Activated CD4-positive, alpha-beta T cell treated with anti-CD3 and anti-CD28 coated beads, Interleukin-2, amount 50 U/mL, for 16 hours (primary cell): Measurements from ENCODE around the gene NDUFB10.
"Not testable (repeated sequence)": the region's sequence is repeated elsewhere in the genome, so short reads cannot be mapped to it uniquely, and the experiment has no call there.

Experiments used
- DNase-seq: peaks from one replicate; pipeline ENCODE4 v3.0.0-alpha.2; 2020

The NDUFB10 gene

GRCh38 chr16:1959269-1960039, at the start of gene NDUFB10:
NDUFB10 (plus strand) TSS chr16:1959538; CDS start chr16:1959625, 87 bp downstream.
- DNase-seq: peak; percentile 94

- DNase-seq: no peak
Observed at GRCh38 chr16:1909561-1910231, 49.6 kb upstream of the NDUFB10 start.

- no peak for DNase-seq
Observed at GRCh38 chr16:1911467-1912214, 47.7 kb upstream of the NDUFB10 start.

GRCh38 chr16:1912215-1912543, 47.2 kb upstream of the NDUFB10 start:
- no peak for DNase-seq

- DNase-seq: no peak
Observed at GRCh38 chr16:1913327-1914083, 45.8 kb upstream of the NDUFB10 start.

GRCh38 chr16:1914084-1914608, 45.2 kb upstream of the NDUFB10 start:
- no peak for DNase-seq

- DNase-seq: no peak
Observed at GRCh38 chr16:1914988-1915387, 44.4 kb upstream of the NDUFB10 start.

- DNase-seq: no peak
Observed at GRCh38 chr16:1915732-1916639, 43.4 kb upstream of the NDUFB10 start.

GRCh38 chr16:1916640-1916990, 42.7 kb upstream of the NDUFB10 start:
- no peak for DNase-seq

- no peak for DNase-seq
Observed at GRCh38 chr16:1917056-1917664, 42.2 kb upstream of the NDUFB10 start.

- DNase-seq: no peak
Observed at GRCh38 chr16:1917665-1918350, 41.5 kb upstream of the NDUFB10 start.

GRCh38 chr16:1918351-1919326, 40.7 kb upstream of the NDUFB10 start, which contains the start of gene HS3ST6:
HS3ST6 (minus strand) TSS chr16:1918415; CDS start chr16:1918323, 92 bp downstream.
- no peak for DNase-seq

GRCh38 chr16:1919327-1919998, 39.9 kb upstream of the NDUFB10 start:
- DNase-seq: no peak

- not testable (repeated sequence) for DNase-seq
Observed at GRCh38 chr16:1920122-1920521, 39.2 kb upstream of the NDUFB10 start.

- DNase-seq: no peak
Observed at GRCh38 chr16:1920727-1921171, 38.6 kb upstream of the NDUFB10 start.

GRCh38 chr16:1922357-1922756, 37.0 kb upstream of the NDUFB10 start:
- no peak for DNase-seq

GRCh38 chr16:1923299-1924034, 35.9 kb upstream of the NDUFB10 start:
- DNase-seq: no peak

GRCh38 chr16:1924095-1924494, 35.2 kb upstream of the NDUFB10 start:
- DNase-seq: no peak
